PC-3 (cell line): Measurements from ENCODE around the gene SARDH. TPM values are rescaled to one million over a fixed set of nuclear protein-coding genes. Genes with fewer than 3 reads are reported as not detected.

Source experiments
- ATAC-seq: fragments of 200-7000 bp; cut with Tn5 transposase; 2 replicates; pipeline ENCODE4 v1.9.1; 2020; ENCODE audit warnings: mild to moderate bottlenecking, moderate library complexity
- BruUV-seq: library from RNA; stranded (reverse); fragments of 400-500 nt; replicated peaks from 2 replicates; lab custom pipeline; 2021; lab: Mats Ljungman, UMichigan
- CTCF ChIA-PET: fragments of 300-600 bp; sonication (Branson Sonifier 250); formaldehyde crosslinking; loops from one replicate; lab custom pipeline; 2022; ENCODE audit warnings: antibody characterized with exemption; lab: Charles Lee
- POLR2A ChIA-PET: fragments of 300-600 bp; sonication (Branson Sonifier 250); formaldehyde crosslinking; loops from one replicate; lab custom pipeline; 2022; ENCODE audit warnings: antibody characterized with exemption; ENCODE audit not compliant: unreplicated experiment; lab: Charles Lee
- DNase-seq: peaks from one replicate; pipeline ENCODE4 v3.0.0-alpha.2; 2015
- H2AFZ ChIP-seq: fragments of 300-600 bp; sonication (generic); 2 replicates; pipeline ENCODE4 v1.6.0; 2016; ENCODE audit warnings: antibody characterized with exemption, low read length
- H3F3A ChIP-seq: fragments of 300-600 bp; sonication (generic); one replicate; pipeline ENCODE4 v1.6.0; 2017; ENCODE audit warnings: antibody characterized with exemption, low read length, control low read depth, mild to moderate bottlenecking; ENCODE audit not compliant: unreplicated experiment
- H3K27ac ChIP-seq: fragments of 300-600 bp; sonication (generic); 2 replicates; pipeline ENCODE4 v1.5.1; 2016; ENCODE audit warnings: mild to moderate bottlenecking, low read length
- H3K27me3 ChIP-seq: fragments of 300-600 bp; sonication (generic); 2 replicates; pipeline ENCODE4 v1.6.1; 2016; ENCODE audit warnings: low read length, mixed read lengths
- H3K36me3 ChIP-seq: fragments of 300-600 bp; sonication (generic); 2 replicates; pipeline ENCODE4 v1.6.1; 2016; ENCODE audit warnings: low read depth, mixed run types, low read length, mixed read lengths
- H3K4me1 ChIP-seq: fragments of 300-600 bp; sonication (generic); 2 replicates; pipeline ENCODE4 v1.5.1; 2016; ENCODE audit warnings: low read length; ENCODE audit not compliant: insufficient read depth
- H3K4me2 ChIP-seq: fragments of 300-600 bp; sonication (generic); 2 replicates; pipeline ENCODE4 v1.6.0; 2016; ENCODE audit warnings: low read length
- H3K4me3 ChIP-seq: fragments of 300-600 bp; sonication (generic); 2 replicates; pipeline ENCODE4 v1.5.1; 2016; ENCODE audit warnings: mild to moderate bottlenecking, low read length, mixed read lengths
- H3K79me2 ChIP-seq: fragments of 300-600 bp; sonication (generic); 2 replicates; pipeline ENCODE4 v1.6.1; 2017; ENCODE audit warnings: low read length, mixed read lengths
- H3K9ac ChIP-seq: fragments of 300-600 bp; sonication (generic); 2 replicates; pipeline ENCODE4 v1.6.0; 2016; ENCODE audit warnings: mild to moderate bottlenecking, low read length
- H3K9me2 ChIP-seq: fragments of 300-600 bp; sonication (generic); replicated peaks from 2 replicates; pipeline ENCODE4 v1.6.1; 2016; ENCODE audit warnings: mixed run types, low read length, mixed read lengths
- H3K9me3 ChIP-seq: fragments of 300-600 bp; sonication (generic); 2 replicates; pipeline ENCODE4 v1.6.1; 2016; ENCODE audit warnings: low read length, mixed read lengths
- H4K20me1 ChIP-seq: fragments of 300-600 bp; sonication (generic); 2 replicates; pipeline ENCODE4 v1.6.1; 2016; ENCODE audit warnings: low read length, mixed read lengths
- CTCF ChIP-seq: fragments of 300-600 bp; sonication (generic); conservative IDR thresholded peaks from 2 replicates; pipeline ENCODE4 v1.5.1; 2017; ENCODE audit warnings: antibody characterized with exemption, low read depth, mild to moderate bottlenecking, low read length
- EZH2 ChIP-seq: fragments of 300-600 bp; sonication (generic); IDR thresholded peaks from one replicate; pipeline ENCODE4 v1.6.1; 2017; ENCODE audit warnings: antibody characterized with exemption, mild to moderate bottlenecking, low read length; ENCODE audit not compliant: unreplicated experiment
- EZH2phosphoT487 ChIP-seq: fragments of 300-600 bp; sonication (generic); IDR thresholded peaks from 2 replicates; pipeline ENCODE4 v1.6.1; 2018; ENCODE audit warnings: mild to moderate bottlenecking, antibody characterized with exemption, low read length, borderline replicate concordance
- intact Hi-C: fragments of 100-400 bp; cut with micrococcal nuclease; formaldehyde crosslinking; loops from 2 replicates; pipeline ENCODE4 v1.9.0; 2023
- total RNA-seq: library from RNA; depleted of rRNA; stranded (reverse); fragments of >200 nt; gene quantifications from 2 replicates; pipeline ENCODE4 v1.2.3, GENCODE V29; 2014

SARDH gene
- total RNA-seq, 1 experiment from 2014 or later, result 3.4 TPM

GRCh38 chr9:133642708-133643361 lies 95.3 kb downstream of the SARDH start:
- POLR2A ChIA-PET, result no interaction called here
- CTCF ChIA-PET, result no interaction called here
- H3K9ac ChIP-seq, result no peak overlapping the region
- no peak overlapping the region for H3K4me3 ChIP-seq
- no peak overlapping the region for H3K27ac ChIP-seq
- no peaks in the 10 kb centered on the region for H3K9me3 ChIP-seq
- no peaks in the 10 kb centered on the region for H3F3A ChIP-seq
- H3K9me2 ChIP-seq, result no peaks in the 10 kb centered on the region
- no peaks in the 10 kb centered on the region for H3K36me3 ChIP-seq
- no peak for TF ChIP-seq EZH2
- TF ChIP-seq EZH2phosphoT487, result no peak
- TF ChIP-seq CTCF, result no peak
- no peak overlapping the region for H2AFZ ChIP-seq
- peaks cover 28% of the 10 kb centered on the region; the same call in 1 of the 2 replicates for H3K27me3 ChIP-seq
- no peaks in the 10 kb centered on the region for H4K20me1 ChIP-seq
- H3K4me1 ChIP-seq, result no peaks in the 10 kb centered on the region
- H3K79me2 ChIP-seq, result no peaks in the 10 kb centered on the region
- DNase-seq (no peak), ATAC-seq (no peak)
- intact Hi-C loops, result no loop called here
- no TSS peak for BruUV-seq
- H3K4me2 ChIP-seq, result no peak overlapping the region

- intact Hi-C loops, result no loop called here
- no peak overlapping the region for H3K9ac ChIP-seq
- H2AFZ ChIP-seq, result no peak overlapping the region
- peaks cover 22% of the 10 kb centered on the region; the same call in 1 of the 2 replicates for H3K27me3 ChIP-seq
- CTCF ChIA-PET, result no interaction called here
- H3K4me3 ChIP-seq, result no peak overlapping the region
- ATAC-seq, result no peak
- H3F3A ChIP-seq, result no peaks in the 10 kb centered on the region
- no peak for DNase-seq
- no peaks in the 10 kb centered on the region for H3K9me3 ChIP-seq
- H3K36me3 ChIP-seq, result no peaks in the 10 kb centered on the region
- no peak overlapping the region for H3K27ac ChIP-seq
- TF ChIP-seq EZH2, result no peak
- no peak for TF ChIP-seq CTCF
- TF ChIP-seq EZH2phosphoT487, result no peak
- H3K79me2 ChIP-seq, result no peaks in the 10 kb centered on the region
- no peaks in the 10 kb centered on the region for H3K4me1 ChIP-seq
- H4K20me1 ChIP-seq, result no peaks in the 10 kb centered on the region
- POLR2A ChIA-PET, result no interaction called here
- no TSS peak for BruUV-seq
- no peak overlapping the region for H3K4me2 ChIP-seq
- H3K9me2 ChIP-seq, result no peaks in the 10 kb centered on the region
Measured at GRCh38 chr9:133641861-133642595, 96.1 kb downstream of the SARDH start.

DNA sequence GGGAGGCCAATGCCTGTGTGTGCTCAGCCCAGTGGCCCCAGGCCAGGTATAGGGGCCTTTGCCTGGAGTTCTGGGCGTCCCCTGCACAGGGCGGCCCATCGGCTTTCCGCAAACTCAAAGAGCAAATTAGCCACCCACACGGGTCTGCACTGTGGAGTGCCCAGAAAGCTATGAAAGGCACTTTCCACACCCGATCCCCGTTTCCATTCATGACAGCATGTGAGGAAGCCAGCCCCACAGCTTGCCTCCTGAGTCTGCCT lies 96.8 kb downstream of the SARDH start:
- ChIA-PET POLR2A (no interaction called here), CTCF (no interaction called here)
- Histone ChIP-seq H3K9me2 (no peaks in the 10 kb centered on the region), H3K36me3 (no peaks in the 10 kb centered on the region), H3K9ac (no peak overlapping the region), H3K79me2 (no peaks in the 10 kb centered on the region), H4K20me1 (no peaks in the 10 kb centered on the region), H2AFZ (no peak overlapping the region), H3K27ac (no peak overlapping the region), H3K27me3 (peaks cover 18% of the 10 kb centered on the region; the same call in 1 of the 2 replicates), H3K4me1 (no peaks in the 10 kb centered on the region), H3K9me3 (no peaks in the 10 kb centered on the region), H3F3A (no peaks in the 10 kb centered on the region), H3K4me2 (no peak overlapping the region), H3K4me3 (no peak overlapping the region)
- DNase-seq (no peak), ATAC-seq (no peak)
- TF ChIP-seq CTCF (no peak), EZH2 (no peak), EZH2phosphoT487 (no peak)
- intact Hi-C loops, result no loop called here
- no TSS peak for BruUV-seq
